ENCODE data around the gene TMEM125. TPM values are rescaled to one million over a fixed set of nuclear protein-coding genes. Genes with fewer than 3 reads are reported as not detected.

The TMEM125 gene
- total RNA-seq, 1 experiment from 2014 or later, result 21.5 TPM

DNA sequence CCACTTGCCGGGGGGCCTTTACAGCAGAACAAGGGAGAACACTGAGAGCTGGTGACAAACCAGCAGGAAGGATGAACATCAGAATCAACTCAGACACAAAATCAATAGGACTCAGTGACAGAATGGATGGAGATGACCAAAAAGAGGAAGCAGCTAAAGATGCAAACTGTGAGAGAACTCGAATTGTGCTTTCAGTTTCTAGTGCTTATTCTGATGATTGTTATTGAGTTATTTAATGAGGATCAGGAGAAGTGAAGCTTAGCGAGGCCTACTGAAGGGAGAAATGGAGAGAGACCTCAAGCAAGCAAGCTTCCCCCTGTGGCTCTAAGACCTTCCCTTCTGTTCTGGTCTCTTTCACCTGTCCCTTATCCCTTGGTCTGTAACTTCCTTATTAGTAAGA lies 30.3 kb upstream of the TMEM125 start:
- DNase-seq (ENCODE audit: low spot score), result no peak
- no peak overlapping the region for H3K4me3 Mint-ChIP-seq
- H3K9me3 Mint-ChIP-seq, result peaks cover 23% of the 10 kb centered on the region
- TF ChIP-seq, protein P1, sequence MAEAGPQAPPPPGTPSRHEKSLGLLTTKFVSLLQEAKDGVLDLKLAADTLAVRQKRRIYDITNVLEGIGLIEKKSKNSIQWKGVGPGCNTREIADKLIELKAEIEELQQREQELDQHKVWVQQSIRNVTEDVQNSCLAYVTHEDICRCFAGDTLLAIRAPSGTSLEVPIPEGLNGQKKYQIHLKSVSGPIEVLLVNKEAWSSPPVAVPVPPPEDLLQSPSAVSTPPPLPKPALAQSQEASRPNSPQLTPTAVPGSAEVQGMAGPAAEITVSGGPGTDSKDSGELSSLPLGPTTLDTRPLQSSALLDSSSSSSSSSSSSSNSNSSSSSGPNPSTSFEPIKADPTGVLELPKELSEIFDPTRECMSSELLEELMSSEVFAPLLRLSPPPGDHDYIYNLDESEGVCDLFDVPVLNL (CRISPR knock-in tag; IDR thresholded peaks at IDR 0.05; ENCODE audit: borderline replicate concordance, low read depth), result no peak
- TF ChIP-seq KAT7 (CRISPR knock-in tag; IDR thresholded peaks at IDR 0.05; ENCODE audit: borderline replicate concordance) (no peak), ZNF263 (CRISPR knock-in tag; IDR thresholded peaks at IDR 0.05; ENCODE audit: low read depth) (no peak), ZNF396 (CRISPR knock-in tag; IDR thresholded peaks at IDR 0.05; ENCODE audit: borderline replicate concordance) (no peak), CREM (CRISPR knock-in tag; IDR thresholded peaks at IDR 0.05) (no peak), OVOL2 (CRISPR knock-in tag; IDR thresholded peaks at IDR 0.05; ENCODE audit: borderline replicate concordance) (no peak), ZNF232 (CRISPR knock-in tag; IDR thresholded peaks at IDR 0.05) (no peak)
- ATAC-seq, result no peak
- H3K4me1 Mint-ChIP-seq, result no peaks in the 10 kb centered on the region
- H3K36me3 Mint-ChIP-seq, result no peaks in the 10 kb centered on the region; the same call in 1 of the 2 replicates
- POLR2A ChIA-PET, result no interaction called here
- H3K27ac Mint-ChIP-seq, result no peak overlapping the region
- H3K27me3 Mint-ChIP-seq (ENCODE audit: low read depth), result peaks cover 10% of the 10 kb centered on the region
- CTCF ChIA-PET, result interaction anchor here (1.2 to 7.6 kb wide), 5 partner anchors 12 to 175 kb away, joined by 4 to 40 read pairs (median 6); partner anchors contain the start of genes C1orf210 and CDC20

DNA sequence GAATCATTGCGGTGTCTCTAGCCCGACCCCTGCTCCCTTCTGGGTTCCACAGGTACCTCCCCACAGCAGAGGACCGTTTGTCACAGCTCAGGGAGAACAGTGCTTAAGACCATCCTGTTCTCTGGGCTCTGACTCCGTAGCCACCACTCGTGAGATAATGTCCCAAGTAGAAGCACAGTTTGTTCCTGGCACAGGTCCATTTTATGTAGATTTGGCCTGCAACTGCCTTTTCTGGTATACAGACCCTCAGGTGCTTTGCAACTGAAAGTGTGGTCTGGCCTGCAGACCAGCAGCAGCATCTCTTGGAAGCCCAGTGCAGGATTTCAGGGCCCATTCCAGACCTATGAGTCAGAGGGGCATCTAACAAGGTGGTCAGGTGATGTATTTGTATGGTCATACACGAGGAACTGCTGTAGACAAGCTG lies 28.4 kb upstream of the TMEM125 start:
- POLR2A ChIA-PET, result no interaction called here
- CTCF ChIA-PET, result interaction anchor here (1.2 kb wide), 1 partner anchor 173 kb away, joined by 5 read pairs; no protein-coding TSS in a partner anchor
- ATAC-seq, result no peak
- Mint-ChIP-seq H3K4me3 (no peak overlapping the region), H3K36me3 (peaks cover 13% of the 10 kb centered on the region), H3K4me1 (no peaks in the 10 kb centered on the region), H3K9me3 (peaks cover 38% of the 10 kb centered on the region), H3K27me3 (ENCODE audit: low read depth) (peaks cover 13% of the 10 kb centered on the region), H3K27ac (no peak overlapping the region)
- no peak for DNase-seq (ENCODE audit: low spot score)
- no peak for TF ChIP-seq OVOL2 (CRISPR knock-in tag; IDR thresholded peaks at IDR 0.05; ENCODE audit: borderline replicate concordance)
- TF ChIP-seq, protein P1 (CRISPR knock-in tag; IDR thresholded peaks at IDR 0.05; ENCODE audit: borderline replicate concordance, low read depth), result no peak
- TF ChIP-seq TEAD1 (CRISPR knock-in tag; IDR thresholded peaks at IDR 0.05), result no peak
- TF ChIP-seq ZNF263 (CRISPR knock-in tag; IDR thresholded peaks at IDR 0.05; ENCODE audit: low read depth), result no peak
- TF ChIP-seq, protein P2, sequence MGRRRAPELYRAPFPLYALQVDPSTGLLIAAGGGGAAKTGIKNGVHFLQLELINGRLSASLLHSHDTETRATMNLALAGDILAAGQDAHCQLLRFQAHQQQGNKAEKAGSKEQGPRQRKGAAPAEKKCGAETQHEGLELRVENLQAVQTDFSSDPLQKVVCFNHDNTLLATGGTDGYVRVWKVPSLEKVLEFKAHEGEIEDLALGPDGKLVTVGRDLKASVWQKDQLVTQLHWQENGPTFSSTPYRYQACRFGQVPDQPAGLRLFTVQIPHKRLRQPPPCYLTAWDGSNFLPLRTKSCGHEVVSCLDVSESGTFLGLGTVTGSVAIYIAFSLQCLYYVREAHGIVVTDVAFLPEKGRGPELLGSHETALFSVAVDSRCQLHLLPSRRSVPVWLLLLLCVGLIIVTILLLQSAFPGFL (CRISPR knock-in tag; IDR thresholded peaks at IDR 0.05; ENCODE audit: borderline replicate concordance), result no peak
- TF ChIP-seq, protein P3, sequence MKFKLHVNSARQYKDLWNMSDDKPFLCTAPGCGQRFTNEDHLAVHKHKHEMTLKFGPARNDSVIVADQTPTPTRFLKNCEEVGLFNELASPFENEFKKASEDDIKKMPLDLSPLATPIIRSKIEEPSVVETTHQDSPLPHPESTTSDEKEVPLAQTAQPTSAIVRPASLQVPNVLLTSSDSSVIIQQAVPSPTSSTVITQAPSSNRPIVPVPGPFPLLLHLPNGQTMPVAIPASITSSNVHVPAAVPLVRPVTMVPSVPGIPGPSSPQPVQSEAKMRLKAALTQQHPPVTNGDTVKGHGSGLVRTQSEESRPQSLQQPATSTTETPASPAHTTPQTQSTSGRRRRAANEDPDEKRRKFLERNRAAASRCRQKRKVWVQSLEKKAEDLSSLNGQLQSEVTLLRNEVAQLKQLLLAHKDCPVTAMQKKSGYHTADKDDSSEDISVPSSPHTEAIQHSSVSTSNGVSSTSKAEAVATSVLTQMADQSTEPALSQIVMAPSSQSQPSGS (CRISPR knock-in tag; IDR thresholded peaks at IDR 0.05; ENCODE audit: borderline replicate concordance, low read depth), result no peak
- no peak for TF ChIP-seq ZNF396 (CRISPR knock-in tag; IDR thresholded peaks at IDR 0.05; ENCODE audit: borderline replicate concordance)
- TF ChIP-seq, protein P4, sequence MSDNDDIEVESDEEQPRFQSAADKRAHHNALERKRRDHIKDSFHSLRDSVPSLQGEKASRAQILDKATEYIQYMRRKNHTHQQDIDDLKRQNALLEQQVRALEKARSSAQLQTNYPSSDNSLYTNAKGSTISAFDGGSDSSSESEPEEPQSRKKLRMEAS (CRISPR knock-in tag; IDR thresholded peaks at IDR 0.05), result no peak
- TF ChIP-seq ZNF416 (CRISPR knock-in tag; IDR thresholded peaks at IDR 0.05), result no peak
- no peak for TF ChIP-seq KAT7 (CRISPR knock-in tag; IDR thresholded peaks at IDR 0.05; ENCODE audit: borderline replicate concordance)
- TF ChIP-seq MYBL2 (CRISPR knock-in tag; IDR thresholded peaks at IDR 0.05), result no peak
- no peak for TF ChIP-seq GABPB1 (CRISPR knock-in tag; IDR thresholded peaks at IDR 0.05)
- TF ChIP-seq, protein P5, sequence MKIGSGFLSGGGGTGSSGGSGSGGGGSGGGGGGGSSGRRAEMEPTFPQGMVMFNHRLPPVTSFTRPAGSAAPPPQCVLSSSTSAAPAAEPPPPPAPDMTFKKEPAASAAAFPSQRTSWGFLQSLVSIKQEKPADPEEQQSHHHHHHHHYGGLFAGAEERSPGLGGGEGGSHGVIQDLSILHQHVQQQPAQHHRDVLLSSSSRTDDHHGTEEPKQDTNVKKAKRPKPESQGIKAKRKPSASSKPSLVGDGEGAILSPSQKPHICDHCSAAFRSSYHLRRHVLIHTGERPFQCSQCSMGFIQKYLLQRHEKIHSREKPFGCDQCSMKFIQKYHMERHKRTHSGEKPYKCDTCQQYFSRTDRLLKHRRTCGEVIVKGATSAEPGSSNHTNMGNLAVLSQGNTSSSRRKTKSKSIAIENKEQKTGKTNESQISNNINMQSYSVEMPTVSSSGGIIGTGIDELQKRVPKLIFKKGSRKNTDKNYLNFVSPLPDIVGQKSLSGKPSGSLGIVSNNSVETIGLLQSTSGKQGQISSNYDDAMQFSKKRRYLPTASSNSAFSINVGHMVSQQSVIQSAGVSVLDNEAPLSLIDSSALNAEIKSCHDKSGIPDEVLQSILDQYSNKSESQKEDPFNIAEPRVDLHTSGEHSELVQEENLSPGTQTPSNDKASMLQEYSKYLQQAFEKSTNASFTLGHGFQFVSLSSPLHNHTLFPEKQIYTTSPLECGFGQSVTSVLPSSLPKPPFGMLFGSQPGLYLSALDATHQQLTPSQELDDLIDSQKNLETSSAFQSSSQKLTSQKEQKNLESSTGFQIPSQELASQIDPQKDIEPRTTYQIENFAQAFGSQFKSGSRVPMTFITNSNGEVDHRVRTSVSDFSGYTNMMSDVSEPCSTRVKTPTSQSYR (CRISPR knock-in tag; IDR thresholded peaks at IDR 0.05), result no peak
- TF ChIP-seq NR2C2 (CRISPR knock-in tag; IDR thresholded peaks at IDR 0.05), result no peak
- no peak for TF ChIP-seq SMAD4 (CRISPR knock-in tag; IDR thresholded peaks at IDR 0.05)
- TF ChIP-seq ZNF423 (CRISPR knock-in tag; IDR thresholded peaks at IDR 0.05), result no peak
- TF ChIP-seq, protein P6, sequence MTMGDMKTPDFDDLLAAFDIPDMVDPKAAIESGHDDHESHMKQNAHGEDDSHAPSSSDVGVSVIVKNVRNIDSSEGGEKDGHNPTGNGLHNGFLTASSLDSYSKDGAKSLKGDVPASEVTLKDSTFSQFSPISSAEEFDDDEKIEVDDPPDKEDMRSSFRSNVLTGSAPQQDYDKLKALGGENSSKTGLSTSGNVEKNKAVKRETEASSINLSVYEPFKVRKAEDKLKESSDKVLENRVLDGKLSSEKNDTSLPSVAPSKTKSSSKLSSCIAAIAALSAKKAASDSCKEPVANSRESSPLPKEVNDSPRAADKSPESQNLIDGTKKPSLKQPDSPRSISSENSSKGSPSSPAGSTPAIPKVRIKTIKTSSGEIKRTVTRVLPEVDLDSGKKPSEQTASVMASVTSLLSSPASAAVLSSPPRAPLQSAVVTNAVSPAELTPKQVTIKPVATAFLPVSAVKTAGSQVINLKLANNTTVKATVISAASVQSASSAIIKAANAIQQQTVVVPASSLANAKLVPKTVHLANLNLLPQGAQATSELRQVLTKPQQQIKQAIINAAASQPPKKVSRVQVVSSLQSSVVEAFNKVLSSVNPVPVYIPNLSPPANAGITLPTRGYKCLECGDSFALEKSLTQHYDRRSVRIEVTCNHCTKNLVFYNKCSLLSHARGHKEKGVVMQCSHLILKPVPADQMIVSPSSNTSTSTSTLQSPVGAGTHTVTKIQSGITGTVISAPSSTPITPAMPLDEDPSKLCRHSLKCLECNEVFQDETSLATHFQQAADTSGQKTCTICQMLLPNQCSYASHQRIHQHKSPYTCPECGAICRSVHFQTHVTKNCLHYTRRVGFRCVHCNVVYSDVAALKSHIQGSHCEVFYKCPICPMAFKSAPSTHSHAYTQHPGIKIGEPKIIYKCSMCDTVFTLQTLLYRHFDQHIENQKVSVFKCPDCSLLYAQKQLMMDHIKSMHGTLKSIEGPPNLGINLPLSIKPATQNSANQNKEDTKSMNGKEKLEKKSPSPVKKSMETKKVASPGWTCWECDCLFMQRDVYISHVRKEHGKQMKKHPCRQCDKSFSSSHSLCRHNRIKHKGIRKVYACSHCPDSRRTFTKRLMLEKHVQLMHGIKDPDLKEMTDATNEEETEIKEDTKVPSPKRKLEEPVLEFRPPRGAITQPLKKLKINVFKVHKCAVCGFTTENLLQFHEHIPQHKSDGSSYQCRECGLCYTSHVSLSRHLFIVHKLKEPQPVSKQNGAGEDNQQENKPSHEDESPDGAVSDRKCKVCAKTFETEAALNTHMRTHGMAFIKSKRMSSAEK (CRISPR knock-in tag; IDR thresholded peaks at IDR 0.05; ENCODE audit: borderline replicate concordance), result no peak

All from WTC11 (cell line).